ENCODE measurements around the gene MYCBPAP.

Gene MYCBPAP

GRCh38 chr17:50507871-50508572, at the start of gene MYCBPAP:
TSS of gene MYCBPAP (plus strand) at chr17:50508439. CDS start at chr17:50508675, 236 bp downstream.
- peak; percentile 49 for DNase-seq (ENCODE audit: low read depth)

- DNase-seq (ENCODE audit: low read depth): no peak
Measured at GRCh38 chr17:50458701-50459676, 49.2 kb upstream of the MYCBPAP start.

GRCh38 chr17:50459756-50460155, 48.5 kb upstream of the MYCBPAP start:
- DNase-seq (ENCODE audit: low read depth): no peak

GRCh38 chr17:50460831-50461526, 47.3 kb upstream of the MYCBPAP start:
- no peak for DNase-seq (ENCODE audit: low read depth)

- DNase-seq (ENCODE audit: low read depth): no peak
Measured at GRCh38 chr17:50461550-50462132, 46.6 kb upstream of the MYCBPAP start.

- DNase-seq (ENCODE audit: low read depth): no peak
Measured at GRCh38 chr17:50462446-50462845, 45.8 kb upstream of the MYCBPAP start.

- no peak for DNase-seq (ENCODE audit: low read depth)
Measured at GRCh38 chr17:50464121-50464520, 44.1 kb upstream of the MYCBPAP start.

- DNase-seq (ENCODE audit: low read depth): no peak
Measured at GRCh38 chr17:50464736-50465135, 43.5 kb upstream of the MYCBPAP start.

- no peak for DNase-seq (ENCODE audit: low read depth)
Measured at GRCh38 chr17:50465171-50465570, 43.1 kb upstream of the MYCBPAP start.

GRCh38 chr17:50465635-50466034, 42.6 kb upstream of the MYCBPAP start:
- DNase-seq (ENCODE audit: low read depth): no peak

- DNase-seq (ENCODE audit: low read depth): no peak
Measured at GRCh38 chr17:50466371-50467113, 41.7 kb upstream of the MYCBPAP start.

GRCh38 chr17:50467114-50467854, 41.0 kb upstream of the MYCBPAP start:
- no peak for DNase-seq (ENCODE audit: low read depth)

- DNase-seq (ENCODE audit: low read depth): no peak
Measured at GRCh38 chr17:50467855-50468303, 40.4 kb upstream of the MYCBPAP start.

GRCh38 chr17:50468304-50469207, 39.7 kb upstream of the MYCBPAP start, which contains the start of gene CHAD:
TSS of gene CHAD (minus strand) at chr17:50468880. CDS start at chr17:50468813, 67 bp downstream.
- no peak for DNase-seq (ENCODE audit: low read depth)

GRCh38 chr17:50469208-50469605, 39.0 kb upstream of the MYCBPAP start:
- DNase-seq (ENCODE audit: low read depth): no peak

GRCh38 chr17:50469671-50470305, 38.5 kb upstream of the MYCBPAP start:
- no peak for DNase-seq (ENCODE audit: low read depth)

GRCh38 chr17:50470426-50470825, 37.8 kb upstream of the MYCBPAP start:
- DNase-seq (ENCODE audit: low read depth): no peak

- no peak for DNase-seq (ENCODE audit: low read depth)
Measured at GRCh38 chr17:50471009-50471905, 37.0 kb upstream of the MYCBPAP start.

All from fibroblast of the conjunctiva (primary cell).